ENCODE results near the gene RAPGEF4.

- no peak for TF ChIP-seq EZH2phosphoT487 (IDR thresholded peaks at IDR 0.05; ENCODE audit: borderline replicate concordance, low read length)
- TF ChIP-seq CTCF (IDR thresholded peaks at IDR 0.05; ENCODE audit: low read depth, low read length, poor library complexity, severe bottlenecking), result no peak
Observed at GRCh38 chr2:172901913-172902312, 166.3 kb downstream of the RAPGEF4 start.
